Measurements from ENCODE around the gene C10orf95. TPM values are rescaled to one million over a fixed set of nuclear protein-coding genes. Genes with fewer than 3 reads are reported as not detected.
A peak's percentile ranks its signal among the peaks of the same experiment; 100 is the strongest.

The C10orf95 gene
- polyA plus RNA-seq, 1 of the 3 experiments (the other 2 are of a cell fraction) = 0.07 TPM

DNA sequence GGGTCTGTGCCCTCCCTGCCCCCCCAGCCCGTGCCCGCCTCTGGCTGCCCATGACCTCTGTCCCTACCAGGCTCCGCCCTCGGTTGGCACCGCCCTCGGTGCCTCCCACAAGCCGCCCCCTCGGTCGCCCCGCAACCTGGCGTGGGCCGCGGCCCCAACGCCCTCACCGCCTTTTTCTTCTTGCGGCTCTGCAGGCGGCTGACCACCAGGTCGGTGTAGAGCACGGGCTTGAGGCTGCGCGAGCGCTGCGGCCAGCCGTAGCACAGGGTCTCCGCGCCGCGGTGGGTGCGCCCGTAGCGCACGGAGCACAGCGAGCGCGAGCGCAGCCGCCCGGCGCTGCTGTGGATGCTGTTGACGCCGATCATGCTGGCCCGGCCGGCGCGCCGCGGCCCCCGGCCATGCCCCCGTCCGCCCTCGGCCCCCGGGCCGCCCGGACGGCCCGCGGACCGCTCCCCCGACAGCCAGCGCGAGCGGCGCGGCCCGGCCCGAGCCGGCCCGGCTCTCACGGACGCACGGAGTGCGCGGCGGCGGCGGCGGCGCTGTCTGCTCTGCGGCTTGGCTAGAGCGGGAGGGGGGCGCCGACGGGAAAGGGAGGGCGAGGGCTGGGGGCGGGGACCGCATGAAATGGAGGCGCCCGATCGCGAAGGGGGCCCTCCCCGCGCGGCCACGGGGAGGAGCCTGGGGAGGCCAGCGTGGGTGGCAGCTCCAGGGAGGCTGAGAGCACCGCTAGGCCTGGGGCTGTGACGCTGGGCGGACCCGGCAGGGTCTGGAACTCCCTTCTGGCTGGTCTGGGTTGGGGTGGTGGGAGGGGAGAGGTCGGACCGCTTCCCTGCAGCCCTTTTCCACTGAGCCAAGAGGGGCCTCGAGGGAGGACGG lies 42.4 kb downstream of the C10orf95 start:
- Histone ChIP-seq H3K36me3 (replicated peaks in 1 of 2; ENCODE audit: control insufficient read depth in 1 of 2, insufficient read depth in 2 of 2, low read length in 1 of 2) (no peaks in the 10 kb centered on the region), H3K79me2 (ENCODE audit: insufficient read depth) (no peaks in the 10 kb centered on the region), H3F3A (replicated peaks; ENCODE audit: insufficient read depth) (no peaks in the 10 kb centered on the region), H3K27ac (ENCODE audit: low read depth in 2 of 2, low read length in 1 of 2) (peak overlapping the region in 1 of 2 experiments; percentile 56; a peak in 2 of 4 replicates), H3K9me2 (no peaks in the 10 kb centered on the region), H3K9ac (no peak overlapping the region), H3K27me3 (ENCODE audit: insufficient read depth) (no peaks in the 10 kb centered on the region), H3K4me3 (ENCODE audit: low read depth in 2 of 2, low read length in 1 of 2) (peak overlapping the region; percentile 51 to 61), H3K4me2 (peak overlapping the region; percentile 70; the same call in 1 of the 2 replicates), H2AFZ (ENCODE audit: low read depth) (no peak overlapping the region), H3K9me3 (no peaks in the 10 kb centered on the region), H4K20me1 (ENCODE audit: insufficient read depth) (no peaks in the 10 kb centered on the region), H3K4me1 (ENCODE audit: control insufficient read depth in 1 of 2, insufficient read depth in 2 of 2, low read depth in 1 of 2, low read length in 1 of 2) (peaks cover 0 to 31% of the 10 kb centered on the region in 2 experiments; a peak in 2 of 4 replicates)
- 14% methylated on average over 13 of the region's 103 CpGs for WGBS (ENCODE audit: low lambda C conversion rate)
- peak; percentile 91 for DNase-seq
- CTCF ChIA-PET = interaction anchor here (0.6 to 18.3 kb wide), 5 partner anchors 9 to 179 kb away, joined by 3 to 359 read pairs (median 6); partner anchors contain the start of genes FBXL15, NFKB2 and PSD
- TF ChIP-seq RCOR1 (IDR thresholded peaks at IDR 0.05; ENCODE audit: low read length) (no peak), NRF1 (IDR thresholded peaks at IDR 0.05; ENCODE audit: low read depth, low read length) (0 out of 2 replicates have a peak, but pooled peaks have one; percentile 27), TEAD4 (IDR thresholded peaks at IDR 0.05; ENCODE audit: borderline replicate concordance, insufficient read depth) (no peak), EZH2phosphoT487 (IDR thresholded peaks at IDR 0.05; ENCODE audit: borderline replicate concordance, low read depth) (no peak), ELF1 (IDR thresholded peaks at IDR 0.05) (no peak), FOSL2 (IDR thresholded peaks at IDR 0.05; ENCODE audit: borderline replicate concordance, low read depth) (no peak), GABPA (IDR thresholded peaks at IDR 0.05; ENCODE audit: low read depth) (no peak), POLR2AphosphoS5 (IDR thresholded peaks at IDR 0.05; ENCODE audit: low read depth, low read length) (no peak), MEF2A (IDR thresholded peaks at IDR 0.05; ENCODE audit: borderline replicate concordance, low read depth) (no peak), MXI1 (IDR thresholded peaks at IDR 0.05; ENCODE audit: low read depth, low read length) (peak; percentile 35; the same call in 1 of the 2 replicates)
- TF ChIP-seq, protein P1, sequence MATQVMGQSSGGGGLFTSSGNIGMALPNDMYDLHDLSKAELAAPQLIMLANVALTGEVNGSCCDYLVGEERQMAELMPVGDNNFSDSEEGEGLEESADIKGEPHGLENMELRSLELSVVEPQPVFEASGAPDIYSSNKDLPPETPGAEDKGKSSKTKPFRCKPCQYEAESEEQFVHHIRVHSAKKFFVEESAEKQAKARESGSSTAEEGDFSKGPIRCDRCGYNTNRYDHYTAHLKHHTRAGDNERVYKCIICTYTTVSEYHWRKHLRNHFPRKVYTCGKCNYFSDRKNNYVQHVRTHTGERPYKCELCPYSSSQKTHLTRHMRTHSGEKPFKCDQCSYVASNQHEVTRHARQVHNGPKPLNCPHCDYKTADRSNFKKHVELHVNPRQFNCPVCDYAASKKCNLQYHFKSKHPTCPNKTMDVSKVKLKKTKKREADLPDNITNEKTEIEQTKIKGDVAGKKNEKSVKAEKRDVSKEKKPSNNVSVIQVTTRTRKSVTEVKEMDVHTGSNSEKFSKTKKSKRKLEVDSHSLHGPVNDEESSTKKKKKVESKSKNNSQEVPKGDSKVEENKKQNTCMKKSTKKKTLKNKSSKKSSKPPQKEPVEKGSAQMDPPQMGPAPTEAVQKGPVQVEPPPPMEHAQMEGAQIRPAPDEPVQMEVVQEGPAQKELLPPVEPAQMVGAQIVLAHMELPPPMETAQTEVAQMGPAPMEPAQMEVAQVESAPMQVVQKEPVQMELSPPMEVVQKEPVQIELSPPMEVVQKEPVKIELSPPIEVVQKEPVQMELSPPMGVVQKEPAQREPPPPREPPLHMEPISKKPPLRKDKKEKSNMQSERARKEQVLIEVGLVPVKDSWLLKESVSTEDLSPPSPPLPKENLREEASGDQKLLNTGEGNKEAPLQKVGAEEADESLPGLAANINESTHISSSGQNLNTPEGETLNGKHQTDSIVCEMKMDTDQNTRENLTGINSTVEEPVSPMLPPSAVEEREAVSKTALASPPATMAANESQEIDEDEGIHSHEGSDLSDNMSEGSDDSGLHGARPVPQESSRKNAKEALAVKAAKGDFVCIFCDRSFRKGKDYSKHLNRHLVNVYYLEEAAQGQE (IDR thresholded peaks at IDR 0.05; ENCODE audit: low read depth, low read length) = no peak
- TF ChIP-seq, protein P2, sequence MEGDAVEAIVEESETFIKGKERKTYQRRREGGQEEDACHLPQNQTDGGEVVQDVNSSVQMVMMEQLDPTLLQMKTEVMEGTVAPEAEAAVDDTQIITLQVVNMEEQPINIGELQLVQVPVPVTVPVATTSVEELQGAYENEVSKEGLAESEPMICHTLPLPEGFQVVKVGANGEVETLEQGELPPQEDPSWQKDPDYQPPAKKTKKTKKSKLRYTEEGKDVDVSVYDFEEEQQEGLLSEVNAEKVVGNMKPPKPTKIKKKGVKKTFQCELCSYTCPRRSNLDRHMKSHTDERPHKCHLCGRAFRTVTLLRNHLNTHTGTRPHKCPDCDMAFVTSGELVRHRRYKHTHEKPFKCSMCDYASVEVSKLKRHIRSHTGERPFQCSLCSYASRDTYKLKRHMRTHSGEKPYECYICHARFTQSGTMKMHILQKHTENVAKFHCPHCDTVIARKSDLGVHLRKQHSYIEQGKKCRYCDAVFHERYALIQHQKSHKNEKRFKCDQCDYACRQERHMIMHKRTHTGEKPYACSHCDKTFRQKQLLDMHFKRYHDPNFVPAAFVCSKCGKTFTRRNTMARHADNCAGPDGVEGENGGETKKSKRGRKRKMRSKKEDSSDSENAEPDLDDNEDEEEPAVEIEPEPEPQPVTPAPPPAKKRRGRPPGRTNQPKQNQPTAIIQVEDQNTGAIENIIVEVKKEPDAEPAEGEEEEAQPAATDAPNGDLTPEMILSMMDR (IDR thresholded peaks at IDR 0.05) = no peak
- TF ChIP-seq, protein P3, sequence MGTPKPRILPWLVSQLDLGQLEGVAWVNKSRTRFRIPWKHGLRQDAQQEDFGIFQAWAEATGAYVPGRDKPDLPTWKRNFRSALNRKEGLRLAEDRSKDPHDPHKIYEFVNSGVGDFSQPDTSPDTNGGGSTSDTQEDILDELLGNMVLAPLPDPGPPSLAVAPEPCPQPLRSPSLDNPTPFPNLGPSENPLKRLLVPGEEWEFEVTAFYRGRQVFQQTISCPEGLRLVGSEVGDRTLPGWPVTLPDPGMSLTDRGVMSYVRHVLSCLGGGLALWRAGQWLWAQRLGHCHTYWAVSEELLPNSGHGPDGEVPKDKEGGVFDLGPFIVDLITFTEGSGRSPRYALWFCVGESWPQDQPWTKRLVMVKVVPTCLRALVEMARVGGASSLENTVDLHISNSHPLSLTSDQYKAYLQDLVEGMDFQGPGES (IDR thresholded peaks at IDR 0.05; ENCODE audit: low read depth, low read length) = no peak
- TF ChIP-seq, protein P4, sequence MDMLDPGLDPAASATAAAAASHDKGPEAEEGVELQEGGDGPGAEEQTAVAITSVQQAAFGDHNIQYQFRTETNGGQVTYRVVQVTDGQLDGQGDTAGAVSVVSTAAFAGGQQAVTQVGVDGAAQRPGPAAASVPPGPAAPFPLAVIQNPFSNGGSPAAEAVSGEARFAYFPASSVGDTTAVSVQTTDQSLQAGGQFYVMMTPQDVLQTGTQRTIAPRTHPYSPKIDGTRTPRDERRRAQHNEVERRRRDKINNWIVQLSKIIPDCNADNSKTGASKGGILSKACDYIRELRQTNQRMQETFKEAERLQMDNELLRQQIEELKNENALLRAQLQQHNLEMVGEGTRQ (IDR thresholded peaks at IDR 0.05; ENCODE audit: borderline replicate concordance, low read depth, low read length) = no peak
- POLR2A ChIA-PET = interaction anchor here (0.8 to 1.0 kb wide), 2 partner anchors 8 to 24 kb away, joined by 3 read pairs; partner anchors contain the start of gene CUEDC2

Measured in SK-N-SH (cell line).